Liver (tissue), 3 donors: ENCODE results near the gene SUMO2.

ENCODE experiments used
- FOXA1 ChIP-seq: IDR thresholded peaks from 2 replicates; pipeline ENCODE4 v1.6.1; 2016; ENCODE audit warnings: antibody characterized with exemption
- GABPA ChIP-seq, 2 donors: IDR thresholded peaks in 1 of 2; conservative IDR thresholded peaks in 1 of 2; 2 replicates each; pipeline ENCODE4 v1.6.1; 2016; ENCODE audit warnings: antibody characterized with exemption in 2 of 2, mild to moderate bottlenecking in 1 of 2, moderate library complexity in 1 of 2
- HNF4A ChIP-seq, 2 donors: conservative IDR thresholded peaks; 2 replicates each; pipeline ENCODE4 v1.6.1; 2016; ENCODE audit warnings: antibody characterized with exemption in 2 of 2, mild to moderate bottlenecking in 2 of 2
- HNF4G ChIP-seq: IDR thresholded peaks from 2 replicates; pipeline ENCODE4 v1.6.1; 2016; ENCODE audit warnings: antibody characterized with exemption
- JUND ChIP-seq, 2 donors: IDR thresholded peaks; 2 replicates each; pipeline ENCODE4 v1.6.1; 2016; ENCODE audit warnings: antibody characterized with exemption in 2 of 2
- NR2F2 ChIP-seq: IDR thresholded peaks from 2 replicates; pipeline ENCODE4 v1.6.1; 2016; ENCODE audit warnings: antibody characterized with exemption
- RXRA ChIP-seq, 2 donors: IDR thresholded peaks; 2 replicates each; pipeline ENCODE4 v1.6.1; 2017 to 2018; ENCODE audit warnings: antibody characterized with exemption in 2 of 2, mild to moderate bottlenecking in 1 of 2
- SP1 ChIP-seq: IDR thresholded peaks from 2 replicates; pipeline ENCODE4 v1.6.1; 2018; ENCODE audit warnings: antibody characterized with exemption, mild to moderate bottlenecking
- TAF1 ChIP-seq: conservative IDR thresholded peaks from 2 replicates; pipeline ENCODE4 v1.6.1; 2016; ENCODE audit warnings: antibody characterized with exemption, mild to moderate bottlenecking
- YY1 ChIP-seq: IDR thresholded peaks from 2 replicates; pipeline ENCODE4 v1.6.1; 2016; ENCODE audit warnings: antibody characterized with exemption, mild to moderate bottlenecking
- TF ChIP-seq, protein P1 (sequence below): fragments of 150-350 bp; IDR thresholded peaks from 2 replicates; pipeline ENCODE4 v1.5.1; 2017; ENCODE audit warnings: improper control_type of control experiment, low read depth, low read length; ENCODE audit not compliant: missing input control
- TF ChIP-seq, protein P2 (sequence below): IDR thresholded peaks from 2 replicates; pipeline ENCODE4 v1.6.1; 2016; ENCODE audit warnings: antibody characterized with exemption, mild to moderate bottlenecking
- TF ChIP-seq, protein P3 (sequence below): IDR thresholded peaks from 2 replicates; pipeline ENCODE4 v1.6.1; 2016; ENCODE audit warnings: antibody characterized with exemption
- TF ChIP-seq, protein P4 (sequence below): IDR thresholded peaks from 2 replicates; pipeline ENCODE4 v1.6.1; 2016; ENCODE audit warnings: antibody characterized with exemption
- donor health status: healthy.
- donor health status: healthy.

DNA sequence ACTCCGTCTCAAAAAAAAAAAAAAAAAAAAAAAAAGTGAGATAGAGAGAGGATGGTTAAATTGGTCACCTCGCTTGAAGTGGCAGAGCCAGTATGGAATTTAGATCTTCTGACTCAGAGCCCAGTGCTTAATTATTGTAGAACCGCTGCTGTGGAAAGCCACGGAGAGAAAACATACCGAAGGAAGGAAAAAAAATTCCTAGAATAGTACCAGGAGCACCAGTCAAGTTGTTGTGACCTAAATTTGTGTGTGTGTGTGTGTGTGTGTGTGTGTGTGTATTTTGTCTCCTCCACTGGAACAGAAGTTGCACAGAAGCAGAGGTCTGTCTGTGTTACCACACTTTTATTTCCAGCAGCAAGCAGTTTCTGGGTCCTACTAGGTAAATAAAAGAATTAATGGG, 12.1 kb upstream of the SUMO2 start:
- TF ChIP-seq SP1 (no peak), YY1 (no peak), GABPA (IDR thresholded peaks at IDR 0.05 in 1 of 2, conservative IDR thresholded peaks at IDR 0.05 in 1 of 2) (no peak), HNF4A (conservative IDR thresholded peaks at IDR 0.05) (no peak), TAF1 (no peak), JUND (IDR thresholded peaks at IDR 0.05) (no peak), NR2F2 (no peak), RXRA (IDR thresholded peaks at IDR 0.05) (no peak), HNF4G (no peak), FOXA1 (no peak)
- TF ChIP-seq, protein P1, sequence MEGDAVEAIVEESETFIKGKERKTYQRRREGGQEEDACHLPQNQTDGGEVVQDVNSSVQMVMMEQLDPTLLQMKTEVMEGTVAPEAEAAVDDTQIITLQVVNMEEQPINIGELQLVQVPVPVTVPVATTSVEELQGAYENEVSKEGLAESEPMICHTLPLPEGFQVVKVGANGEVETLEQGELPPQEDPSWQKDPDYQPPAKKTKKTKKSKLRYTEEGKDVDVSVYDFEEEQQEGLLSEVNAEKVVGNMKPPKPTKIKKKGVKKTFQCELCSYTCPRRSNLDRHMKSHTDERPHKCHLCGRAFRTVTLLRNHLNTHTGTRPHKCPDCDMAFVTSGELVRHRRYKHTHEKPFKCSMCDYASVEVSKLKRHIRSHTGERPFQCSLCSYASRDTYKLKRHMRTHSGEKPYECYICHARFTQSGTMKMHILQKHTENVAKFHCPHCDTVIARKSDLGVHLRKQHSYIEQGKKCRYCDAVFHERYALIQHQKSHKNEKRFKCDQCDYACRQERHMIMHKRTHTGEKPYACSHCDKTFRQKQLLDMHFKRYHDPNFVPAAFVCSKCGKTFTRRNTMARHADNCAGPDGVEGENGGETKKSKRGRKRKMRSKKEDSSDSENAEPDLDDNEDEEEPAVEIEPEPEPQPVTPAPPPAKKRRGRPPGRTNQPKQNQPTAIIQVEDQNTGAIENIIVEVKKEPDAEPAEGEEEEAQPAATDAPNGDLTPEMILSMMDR, result no peak
- TF ChIP-seq, protein P2, sequence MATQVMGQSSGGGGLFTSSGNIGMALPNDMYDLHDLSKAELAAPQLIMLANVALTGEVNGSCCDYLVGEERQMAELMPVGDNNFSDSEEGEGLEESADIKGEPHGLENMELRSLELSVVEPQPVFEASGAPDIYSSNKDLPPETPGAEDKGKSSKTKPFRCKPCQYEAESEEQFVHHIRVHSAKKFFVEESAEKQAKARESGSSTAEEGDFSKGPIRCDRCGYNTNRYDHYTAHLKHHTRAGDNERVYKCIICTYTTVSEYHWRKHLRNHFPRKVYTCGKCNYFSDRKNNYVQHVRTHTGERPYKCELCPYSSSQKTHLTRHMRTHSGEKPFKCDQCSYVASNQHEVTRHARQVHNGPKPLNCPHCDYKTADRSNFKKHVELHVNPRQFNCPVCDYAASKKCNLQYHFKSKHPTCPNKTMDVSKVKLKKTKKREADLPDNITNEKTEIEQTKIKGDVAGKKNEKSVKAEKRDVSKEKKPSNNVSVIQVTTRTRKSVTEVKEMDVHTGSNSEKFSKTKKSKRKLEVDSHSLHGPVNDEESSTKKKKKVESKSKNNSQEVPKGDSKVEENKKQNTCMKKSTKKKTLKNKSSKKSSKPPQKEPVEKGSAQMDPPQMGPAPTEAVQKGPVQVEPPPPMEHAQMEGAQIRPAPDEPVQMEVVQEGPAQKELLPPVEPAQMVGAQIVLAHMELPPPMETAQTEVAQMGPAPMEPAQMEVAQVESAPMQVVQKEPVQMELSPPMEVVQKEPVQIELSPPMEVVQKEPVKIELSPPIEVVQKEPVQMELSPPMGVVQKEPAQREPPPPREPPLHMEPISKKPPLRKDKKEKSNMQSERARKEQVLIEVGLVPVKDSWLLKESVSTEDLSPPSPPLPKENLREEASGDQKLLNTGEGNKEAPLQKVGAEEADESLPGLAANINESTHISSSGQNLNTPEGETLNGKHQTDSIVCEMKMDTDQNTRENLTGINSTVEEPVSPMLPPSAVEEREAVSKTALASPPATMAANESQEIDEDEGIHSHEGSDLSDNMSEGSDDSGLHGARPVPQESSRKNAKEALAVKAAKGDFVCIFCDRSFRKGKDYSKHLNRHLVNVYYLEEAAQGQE, result no peak
- TF ChIP-seq, protein P3, sequence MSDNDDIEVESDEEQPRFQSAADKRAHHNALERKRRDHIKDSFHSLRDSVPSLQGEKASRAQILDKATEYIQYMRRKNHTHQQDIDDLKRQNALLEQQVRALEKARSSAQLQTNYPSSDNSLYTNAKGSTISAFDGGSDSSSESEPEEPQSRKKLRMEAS, result no peak
- TF ChIP-seq, protein P4, sequence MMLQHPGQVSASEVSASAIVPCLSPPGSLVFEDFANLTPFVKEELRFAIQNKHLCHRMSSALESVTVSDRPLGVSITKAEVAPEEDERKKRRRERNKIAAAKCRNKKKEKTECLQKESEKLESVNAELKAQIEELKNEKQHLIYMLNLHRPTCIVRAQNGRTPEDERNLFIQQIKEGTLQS, result no peak
